Measurements from ENCODE around the gene FMNL1.

DNA sequence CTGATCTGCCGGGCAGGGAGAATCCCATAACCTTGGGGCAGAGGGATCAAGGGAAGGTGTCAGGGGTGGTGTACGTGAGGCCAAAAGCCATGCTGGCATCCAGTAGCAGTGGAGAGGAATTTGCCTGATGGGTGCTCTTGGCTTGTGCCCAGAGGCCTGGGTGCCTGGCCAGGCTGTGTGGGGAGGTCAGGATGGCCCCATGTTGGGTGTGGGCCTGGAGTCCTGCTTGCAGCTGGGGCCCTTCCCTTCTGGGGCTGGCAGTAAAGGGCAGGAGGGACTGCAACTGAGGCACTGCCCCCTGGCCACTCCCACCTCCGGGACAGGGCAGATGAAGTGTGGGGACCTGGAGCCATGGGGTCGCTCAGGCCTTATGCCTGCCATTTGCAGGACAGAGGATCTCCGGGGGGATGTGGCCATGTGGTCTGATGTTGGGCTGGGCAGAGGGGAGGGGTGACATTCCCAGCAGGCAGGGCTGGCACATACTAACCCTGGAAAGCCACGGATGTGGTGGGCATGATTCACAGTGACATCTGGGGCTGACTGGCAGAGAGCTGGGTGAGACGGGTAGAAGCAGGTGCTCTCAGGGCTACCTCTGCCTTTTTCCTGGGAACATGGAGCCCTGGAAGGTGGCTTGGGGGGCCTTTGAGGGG lies 3.5 kb downstream of the FMNL1 start:
- TF ChIP-seq, protein P1, sequence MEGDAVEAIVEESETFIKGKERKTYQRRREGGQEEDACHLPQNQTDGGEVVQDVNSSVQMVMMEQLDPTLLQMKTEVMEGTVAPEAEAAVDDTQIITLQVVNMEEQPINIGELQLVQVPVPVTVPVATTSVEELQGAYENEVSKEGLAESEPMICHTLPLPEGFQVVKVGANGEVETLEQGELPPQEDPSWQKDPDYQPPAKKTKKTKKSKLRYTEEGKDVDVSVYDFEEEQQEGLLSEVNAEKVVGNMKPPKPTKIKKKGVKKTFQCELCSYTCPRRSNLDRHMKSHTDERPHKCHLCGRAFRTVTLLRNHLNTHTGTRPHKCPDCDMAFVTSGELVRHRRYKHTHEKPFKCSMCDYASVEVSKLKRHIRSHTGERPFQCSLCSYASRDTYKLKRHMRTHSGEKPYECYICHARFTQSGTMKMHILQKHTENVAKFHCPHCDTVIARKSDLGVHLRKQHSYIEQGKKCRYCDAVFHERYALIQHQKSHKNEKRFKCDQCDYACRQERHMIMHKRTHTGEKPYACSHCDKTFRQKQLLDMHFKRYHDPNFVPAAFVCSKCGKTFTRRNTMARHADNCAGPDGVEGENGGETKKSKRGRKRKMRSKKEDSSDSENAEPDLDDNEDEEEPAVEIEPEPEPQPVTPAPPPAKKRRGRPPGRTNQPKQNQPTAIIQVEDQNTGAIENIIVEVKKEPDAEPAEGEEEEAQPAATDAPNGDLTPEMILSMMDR (conservative IDR thresholded peaks at IDR 0.05) = no peak
- TF ChIP-seq ZFX (IDR thresholded peaks at IDR 0.05) = no peak
